Ascending aorta (tissue), 2 donors: ENCODE measurements around the gene CASQ1. TPM values are rescaled to one million over a fixed set of nuclear protein-coding genes. Genes with fewer than 3 reads are reported as not detected.
A peak's percentile ranks its signal among the peaks of the same experiment; 100 is the strongest.

Source experiments
- DNase-seq, 2 donors: peaks; one replicate each; pipeline ENCODE4 v3.0.0-alpha.2; 2019; ENCODE audit warnings: low spot score in 2 of 2
- H3K27ac ChIP-seq, 2 donors: fragments of 200-600 bp; sonication (generic); one replicate each; pipeline ENCODE4 v1.5.1; 2016 to 2017; ENCODE audit warnings: mild to moderate bottlenecking in 1 of 2
- H3K27me3 ChIP-seq: fragments of 200-600 bp; sonication (generic); one replicate; pipeline ENCODE4 v1.5.1; 2017
- H3K36me3 ChIP-seq, 2 donors: fragments of 200-600 bp; sonication (generic); one replicate each; pipeline ENCODE4 v1.5.1; 2016
- H3K4me1 ChIP-seq, 2 donors: fragments of 200-600 bp; sonication (generic); one replicate each; pipeline ENCODE4 v1.5.1; 2016 to 2017; ENCODE audit warnings: mild to moderate bottlenecking in 1 of 2
- H3K4me3 ChIP-seq, 2 donors: fragments of 200-600 bp; sonication (generic); one replicate each; pipeline ENCODE4 v1.5.1; 2016 to 2017; ENCODE audit warnings: mild to moderate bottlenecking in 1 of 2
- H3K9me3 ChIP-seq, 2 donors: fragments of 200-600 bp; sonication (generic); one replicate each; pipeline ENCODE4 v1.5.1; 2016
- CTCF ChIP-seq, 3 experiments: fragments of 200-600 bp in 2 of 3; fragments of 450-650 bp in 1 of 3; sonication (generic) in 2 of 3; IDR thresholded peaks; one replicate each; pipeline ENCODE4 v1.5.1; 2016 to 2019; ENCODE audit warnings: antibody characterized with exemption in 3 of 3, mild to moderate bottlenecking in 1 of 3, moderate library complexity in 1 of 3
- intact Hi-C: fragments of 100-400 bp; cut with DNase I; formaldehyde crosslinking; loops from one replicate; pipeline ENCODE4 v1.15.1; 2023
- total RNA-seq: library from RNA; depleted of rRNA; stranded (reverse); fragments of >200 nt; gene quantifications from one replicate; pipeline ENCODE4 v1.1.0, GENCODE V29; 2016

CASQ1 gene
- total RNA-seq, 1 donor from 2014 or later = not detected

GRCh38 chr1:160193091-160193819, 2.9 kb downstream of the CASQ1 start:
- intact Hi-C loops = loop anchor here (1.0 kb wide), 6 partner anchors 11 to 98 kb away; partner anchors contain the start of gene PEX19

GRCh38 chr1:160193832-160194736, 3.7 kb downstream of the CASQ1 start:
- intact Hi-C loops = loop anchor here (1.0 kb wide), 6 partner anchors 10 to 97 kb away; partner anchors contain the start of gene PEX19
- H3K27ac ChIP-seq = peak overlapping the region in 1 of 2 donors; percentile 54
- no peaks in the 10 kb centered on the region for H3K9me3 ChIP-seq
- no peak overlapping the region for H3K4me3 ChIP-seq
- peaks cover 9 to 20% of the 10 kb centered on the region in 2 donors for H3K4me1 ChIP-seq
- no peak for TF ChIP-seq CTCF (IDR thresholded peaks at IDR 0.05)
- no peaks in the 10 kb centered on the region for H3K27me3 ChIP-seq
- no peaks in the 10 kb centered on the region for H3K36me3 ChIP-seq
- no peak for DNase-seq

More at GRCh38 chr1:160193091-160193819, 2.9 kb downstream of the CASQ1 start:
- Histone ChIP-seq H3K9me3 (no peaks in the 10 kb centered on the region), H3K4me1 (peaks cover 9 to 20% of the 10 kb centered on the region in 2 donors), H3K27me3 (no peaks in the 10 kb centered on the region), H3K36me3 (no peaks in the 10 kb centered on the region), H3K27ac (peak overlapping the region in 1 of 2 donors; percentile 54), H3K4me3 (peak overlapping the region in 1 of 2 donors; percentile 43)
- TF ChIP-seq CTCF (IDR thresholded peaks at IDR 0.05) = peak; percentile 91 to 97 (median 94)
- peak; percentile 50 to 91 for DNase-seq

GRCh38 chr1:160194737-160195059, 4.3 kb downstream of the CASQ1 start:
- intact Hi-C loops = no loop called here
- Histone ChIP-seq H3K27me3 (no peaks in the 10 kb centered on the region), H3K27ac (no peak overlapping the region), H3K36me3 (no peaks in the 10 kb centered on the region), H3K4me1 (peaks cover 9 to 17% of the 10 kb centered on the region in 2 donors), H3K4me3 (no peak overlapping the region), H3K9me3 (no peaks in the 10 kb centered on the region)
- TF ChIP-seq CTCF (IDR thresholded peaks at IDR 0.05) = no peak
- DNase-seq = no peak

- no peaks in the 10 kb centered on the region for H3K36me3 ChIP-seq
- TF ChIP-seq CTCF (IDR thresholded peaks at IDR 0.05) = no peak
Measured at GRCh38 chr1:160196143-160196542, 5.8 kb downstream of the CASQ1 start.

GRCh38 chr1:160197231-160197630, 6.9 kb downstream of the CASQ1 start:
- intact Hi-C loops = no loop called here
- no peak for TF ChIP-seq CTCF (IDR thresholded peaks at IDR 0.05)
- peaks cover 3 to 7% of the 10 kb centered on the region in 2 donors for H3K4me1 ChIP-seq
- no peak overlapping the region for H3K4me3 ChIP-seq
- H3K36me3 ChIP-seq = no peaks in the 10 kb centered on the region
- DNase-seq = no peak
- no peak overlapping the region for H3K27ac ChIP-seq
- H3K27me3 ChIP-seq = no peaks in the 10 kb centered on the region
- H3K9me3 ChIP-seq = no peaks in the 10 kb centered on the region

More at GRCh38 chr1:160196143-160196542, 5.8 kb downstream of the CASQ1 start:
- H3K27me3 ChIP-seq = no peaks in the 10 kb centered on the region
- no peak overlapping the region for H3K4me3 ChIP-seq
- H3K9me3 ChIP-seq = no peaks in the 10 kb centered on the region
- intact Hi-C loops = no loop called here
- H3K27ac ChIP-seq = no peak overlapping the region
- DNase-seq = no peak
- peaks cover 3 to 7% of the 10 kb centered on the region in 2 donors for H3K4me1 ChIP-seq
